HG02852 (cell line): ENCODE results near the gene PNMA8B.
"Not testable (repeated sequence)": the region's sequence is repeated elsewhere in the genome, so short reads cannot be mapped to it uniquely, and the experiment has no call there.

Experiments
- ATAC-seq: cut with Tn5 transposase; IDR thresholded peaks from one replicate; pipeline ENCODE4 v1.9.1; 2021; ENCODE audit warnings: mild to moderate bottlenecking, moderate library complexity; ENCODE audit not compliant: unreplicated experiment

The PNMA8B gene

GRCh38 chr19:46514589-46515289 is 19.1 kb upstream of the PNMA8B start:
- no peak for ATAC-seq

GRCh38 chr19:46513461-46514236 is 18.0 kb upstream of the PNMA8B start:
- no peak for ATAC-seq

GRCh38 chr19:46511237-46511636 is 15.6 kb upstream of the PNMA8B start:
- no peak for ATAC-seq

GRCh38 chr19:46508206-46508605 is 12.5 kb upstream of the PNMA8B start:
- no peak for ATAC-seq

- ATAC-seq, result no peak
Observed at GRCh38 chr19:46503848-46504453, 8.3 kb upstream of the PNMA8B start.

DNA sequence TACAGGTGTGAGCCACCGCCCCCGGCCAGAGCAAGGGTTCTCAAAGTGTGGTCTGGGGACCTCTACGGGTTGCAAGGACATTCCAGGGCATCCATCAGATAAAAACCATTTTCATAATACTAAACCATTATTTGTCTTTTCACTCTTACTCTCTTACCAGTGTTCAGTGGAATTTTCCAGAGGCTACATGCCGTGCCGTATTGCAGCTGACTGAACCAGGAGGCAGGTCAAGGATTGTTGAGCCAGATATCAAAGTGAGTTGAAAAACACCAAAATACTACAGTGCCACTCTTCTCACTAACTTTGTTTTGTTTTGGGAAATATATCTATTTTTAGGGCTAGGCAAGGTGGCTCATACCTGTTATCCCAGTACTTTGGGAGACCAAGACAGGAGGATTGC is 7.2 kb upstream of the PNMA8B start:
- no peak for ATAC-seq

DNA sequence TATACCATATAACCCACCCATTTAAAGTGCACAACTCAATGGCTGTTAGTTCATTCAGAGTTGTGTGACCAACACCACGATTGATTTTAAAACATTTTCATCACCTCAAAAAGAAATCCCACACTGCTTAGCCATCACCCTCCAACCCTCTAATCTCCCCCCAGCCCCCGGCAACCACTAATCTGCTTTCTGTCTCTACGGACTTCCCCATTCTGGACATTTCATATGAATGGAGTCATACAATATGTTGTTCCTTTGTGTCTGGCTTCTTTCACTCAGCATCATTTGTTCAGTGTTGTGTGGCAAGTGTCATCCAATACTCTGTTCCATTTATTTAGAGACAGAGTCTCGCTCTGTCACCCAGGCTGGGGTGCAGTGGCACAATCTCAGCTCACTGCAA is 4.0 kb upstream of the PNMA8B start:
- no peak for ATAC-seq

DNA sequence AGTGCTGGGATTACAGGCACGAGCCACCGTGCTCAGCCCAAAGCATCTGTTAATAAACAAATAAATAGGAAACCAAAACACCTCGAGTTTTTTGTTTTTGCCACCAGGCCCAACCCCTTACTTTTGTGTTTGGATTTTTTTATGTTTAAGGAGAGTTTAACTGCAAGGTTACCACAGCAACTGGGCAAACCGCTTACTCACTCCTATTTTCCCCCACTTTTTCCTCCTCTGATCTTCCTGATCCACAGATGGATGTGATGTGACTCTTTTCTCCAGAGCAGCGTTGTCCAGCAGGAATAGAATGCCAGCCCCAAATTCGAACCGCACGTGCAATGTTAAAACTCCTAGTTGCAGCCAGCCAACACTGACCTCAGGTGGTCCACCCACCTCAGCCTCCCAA is 2.1 kb upstream of the PNMA8B start:
- ATAC-seq, result no peak

GRCh38 chr19:46496886-46497285 is 1.2 kb upstream of the PNMA8B start:
- ATAC-seq, result not testable (repeated sequence)

GRCh38 chr19:46496304-46496703 is 637 bp upstream of the PNMA8B start:
- no peak for ATAC-seq

GRCh38 chr19:46494941-46495785 is 504 bp downstream of the PNMA8B start:
- ATAC-seq, result no peak

- no peak for ATAC-seq
Observed at GRCh38 chr19:46494146-46494940, 1.3 kb downstream of the PNMA8B start.

DNA sequence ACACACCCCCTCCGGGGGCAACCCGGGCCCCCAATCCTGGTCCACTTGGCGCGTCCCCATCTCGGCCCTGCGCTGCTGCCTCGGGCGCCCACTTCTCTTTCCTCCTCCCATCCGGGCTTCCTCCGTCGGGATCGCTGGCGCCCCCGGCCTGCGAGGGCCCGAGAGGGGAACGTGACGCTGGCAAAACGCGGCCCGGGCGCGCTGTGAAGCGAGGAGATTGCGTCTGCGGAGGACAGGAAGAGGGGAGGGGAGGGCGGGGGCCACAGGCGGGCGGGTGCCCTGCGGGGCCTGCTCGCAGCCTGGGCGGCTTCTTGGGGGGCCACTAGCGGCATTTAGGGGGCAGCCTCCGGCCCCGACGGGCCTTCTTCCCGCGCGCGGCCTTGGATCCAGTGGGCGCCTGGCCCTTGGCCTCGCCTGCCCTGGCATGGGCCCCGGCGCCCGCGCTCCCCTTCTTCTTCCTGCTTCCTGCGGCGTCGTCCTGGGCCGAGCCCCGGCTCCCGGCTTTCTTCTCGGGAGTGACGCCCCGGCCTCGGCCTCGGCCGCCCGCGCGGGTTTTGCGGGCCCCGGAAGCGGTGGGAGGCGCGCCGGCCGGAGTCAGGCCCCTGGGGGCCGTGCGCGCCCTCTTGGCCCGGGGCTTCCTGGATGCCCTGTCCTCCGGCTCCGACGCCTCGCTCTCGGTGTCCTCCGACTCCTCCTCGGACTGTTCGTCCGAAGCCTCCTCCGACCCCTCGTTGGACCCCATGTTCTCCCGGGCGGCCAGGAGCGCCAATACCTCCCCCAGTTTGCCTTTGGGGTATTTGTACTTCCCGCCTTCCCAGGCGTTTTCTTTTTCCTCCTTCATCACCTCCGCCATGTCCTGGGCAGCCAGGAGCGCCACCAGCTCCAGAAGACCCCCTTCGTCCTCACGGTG is 2.2 kb downstream of the PNMA8B start:
- ATAC-seq, result no peak

DNA sequence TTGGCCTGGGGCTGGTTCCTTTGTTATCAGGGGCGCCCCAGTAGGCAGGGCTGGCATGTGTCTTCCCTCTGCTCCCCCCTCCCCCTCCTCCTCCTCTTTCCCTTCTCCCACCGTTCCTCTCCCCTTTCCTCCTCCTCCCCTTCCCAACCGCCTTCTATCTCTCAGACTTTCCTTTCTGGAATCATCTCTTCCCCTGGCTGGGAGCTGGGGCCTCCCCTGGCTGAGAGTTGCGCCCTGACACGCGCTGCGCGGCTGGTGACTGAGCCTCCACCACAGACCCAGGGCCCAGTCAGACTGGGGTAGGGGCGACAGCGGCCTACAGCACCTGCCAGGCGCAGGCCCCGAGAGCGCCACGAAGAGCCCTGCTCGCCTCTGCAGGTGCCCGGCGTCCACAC is 2.8 kb downstream of the PNMA8B start:
- ATAC-seq, result no peak

DNA sequence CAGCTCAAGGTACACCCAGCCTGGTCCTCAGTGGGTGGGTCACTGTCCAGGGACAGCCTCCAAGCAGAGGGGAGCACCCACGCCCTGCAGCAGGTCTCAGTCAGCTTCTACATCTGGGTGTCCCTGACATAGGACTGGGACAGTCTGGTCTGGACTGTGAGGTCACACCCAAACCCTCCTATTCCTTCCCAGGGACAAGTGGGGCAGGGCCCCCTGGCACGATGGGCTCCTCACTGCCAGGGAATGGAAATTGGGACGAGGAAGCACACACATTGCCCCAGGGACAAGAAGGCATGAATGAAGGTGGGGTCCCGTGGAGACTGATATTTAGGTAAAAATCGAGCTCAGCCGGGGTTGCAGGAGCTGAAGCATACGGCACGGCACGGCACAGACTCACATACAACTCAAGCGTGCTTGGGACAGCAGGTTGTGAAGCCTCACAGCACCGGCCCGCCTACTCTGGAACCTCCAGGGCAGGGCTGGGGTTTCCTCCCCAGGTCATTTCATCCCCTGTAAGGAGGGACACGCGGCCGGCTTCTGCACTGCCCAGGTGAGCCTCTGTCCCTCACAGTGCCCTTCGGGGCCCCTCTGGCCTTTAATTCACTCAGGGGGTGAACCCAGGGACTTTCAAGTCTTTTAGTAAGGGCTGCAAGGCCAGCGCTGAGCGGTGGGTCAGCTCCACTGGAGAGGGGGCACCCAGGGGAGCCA is 3.5 kb downstream of the PNMA8B start:
- ATAC-seq, result no peak

DNA sequence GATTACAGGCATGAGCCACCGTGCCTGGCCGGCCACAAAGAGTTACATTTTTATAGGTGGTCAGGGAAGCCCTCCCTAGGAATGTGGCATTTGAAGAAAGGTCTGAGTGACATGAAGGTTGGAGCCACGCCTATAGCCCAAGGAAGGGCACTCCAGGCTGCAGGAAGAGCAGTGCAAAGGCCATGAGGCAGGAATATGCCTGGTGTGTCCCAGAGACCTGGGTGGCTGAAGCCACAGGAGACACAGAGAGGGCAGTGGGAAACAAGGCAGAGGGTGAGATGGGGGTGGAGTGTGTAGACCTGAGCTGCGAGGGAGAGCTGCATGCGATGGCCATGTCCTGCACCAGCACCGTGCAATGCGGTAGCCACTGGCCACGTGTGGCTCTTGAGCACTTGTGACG is 4.9 kb downstream of the PNMA8B start:
- no peak for ATAC-seq

DNA sequence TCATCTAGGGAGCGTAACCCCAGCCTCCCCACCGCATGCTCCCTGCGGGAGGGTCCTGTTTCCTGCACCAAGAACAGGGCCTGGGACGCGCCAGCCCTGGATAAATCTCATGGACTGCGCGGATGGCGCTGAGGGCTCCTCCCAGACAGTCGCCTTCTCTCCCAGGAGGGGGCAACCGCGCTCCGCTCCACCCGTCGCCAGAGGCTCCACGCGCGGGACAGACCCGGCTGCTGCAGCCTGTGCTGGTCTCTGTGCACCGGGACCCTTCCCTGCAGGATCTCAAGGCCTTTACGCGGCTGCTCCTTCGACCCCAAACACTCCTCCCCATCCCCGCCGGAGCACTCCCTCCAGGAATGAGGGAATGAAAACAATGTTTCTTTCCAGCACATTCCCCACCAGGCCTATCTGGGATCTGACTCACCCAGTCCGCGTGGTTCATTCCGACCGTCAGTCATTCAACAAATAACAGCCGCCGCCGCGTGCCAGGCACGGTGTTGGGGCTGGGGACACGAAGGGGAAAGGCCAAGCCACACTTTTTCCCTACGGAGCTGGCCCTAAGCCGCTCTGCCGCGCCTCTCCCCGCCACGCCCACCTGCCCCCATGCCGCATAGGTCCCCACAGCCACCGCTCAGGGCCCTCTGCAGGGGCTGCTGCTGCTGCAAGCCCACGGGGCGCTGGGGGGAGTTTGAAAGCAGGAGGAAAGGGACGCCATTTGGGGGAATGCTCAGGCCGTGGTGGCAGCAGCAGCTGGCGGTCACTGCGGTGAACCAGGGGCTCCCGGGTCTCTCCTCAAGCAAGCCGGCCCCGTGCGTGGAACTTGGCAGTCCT is 6.0 kb downstream of the PNMA8B start:
- ATAC-seq, result no peak

DNA sequence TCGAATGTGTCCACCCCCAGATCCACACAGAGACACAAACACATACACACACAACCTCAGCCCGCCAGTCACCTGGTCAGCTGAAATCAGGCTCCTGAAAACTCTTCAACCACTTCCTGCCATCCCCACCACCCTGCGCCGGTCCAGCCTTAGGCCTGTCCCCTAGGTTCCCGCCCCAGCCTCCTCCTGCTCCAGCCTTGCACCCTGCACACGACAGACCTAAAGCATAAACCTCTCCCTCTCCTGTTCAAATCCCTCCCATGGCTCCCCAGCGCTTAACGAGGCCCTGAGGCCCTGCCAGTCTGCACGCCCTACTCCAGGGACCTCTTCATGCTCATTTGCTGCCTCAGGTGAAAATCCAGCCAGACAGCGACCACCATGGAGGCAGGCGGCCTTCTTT is 7.1 kb downstream of the PNMA8B start:
- ATAC-seq, result no peak
